Measurements from ENCODE around the gene PLD5. TPM values are rescaled to one million over a fixed set of nuclear protein-coding genes. Genes with fewer than 3 reads are reported as not detected.
"Not testable (repeated sequence)": the region's sequence is repeated elsewhere in the genome, so short reads cannot be mapped to it uniquely, and the experiment has no call there.

Gene PLD5
- total and polyA plus RNA-seq, 8 donors, result 0.24 to 11.0 (median 0.54) TPM

DNA sequence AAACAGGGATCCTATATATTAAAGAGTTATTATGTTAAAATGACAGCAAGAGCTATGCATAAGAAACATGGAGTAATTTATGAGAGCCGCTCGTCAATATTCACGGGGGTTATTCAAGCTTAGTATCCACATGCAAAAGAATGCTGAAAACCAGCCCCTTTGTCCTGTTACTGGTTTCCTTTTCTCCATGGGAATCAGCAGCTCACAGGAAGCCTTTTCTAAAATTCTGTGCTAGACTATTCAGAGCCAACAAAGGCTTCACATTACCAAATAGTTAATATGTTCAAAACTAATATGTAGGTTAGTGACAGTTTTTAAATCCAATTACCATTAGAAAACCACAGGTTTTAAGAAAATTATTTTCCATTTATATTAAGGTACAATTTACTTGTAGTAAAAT lies 300.0 kb downstream of the PLD5 start:
- Histone ChIP-seq H3K27me3 (no peaks in the 10 kb centered on the region), H3K27ac (no peak overlapping the region), H3K4me3 (no peak overlapping the region), H3K36me3 (no peaks in the 10 kb centered on the region), H3K4me1 (no peaks in the 10 kb centered on the region), H3K9me3 (no peaks in the 10 kb centered on the region)
- DNase-seq (no peak), ATAC-seq (no peak)
- no peak for TF ChIP-seq CTCF (IDR thresholded peaks at IDR 0.05)
- intact Hi-C loops (cut with DNase I), result no loop called here

DNA sequence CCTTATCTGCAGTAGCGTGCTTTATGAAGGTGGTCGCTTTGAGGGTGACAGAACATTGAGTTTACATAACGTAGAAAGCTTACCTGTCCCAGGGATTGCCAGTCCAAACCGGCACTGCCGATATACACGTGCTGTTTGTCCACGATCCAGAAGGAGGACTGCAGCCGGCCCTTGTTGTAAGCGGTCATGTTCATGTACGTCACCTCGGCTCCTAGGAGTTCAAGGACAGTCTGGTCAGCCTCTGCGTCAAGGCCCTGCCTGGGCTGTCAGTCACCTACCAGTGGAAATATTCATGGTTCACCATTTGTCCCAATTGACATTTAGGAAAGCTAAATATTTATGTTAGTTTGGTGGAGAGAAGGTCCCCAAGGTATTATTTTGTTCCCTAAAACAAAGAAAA lies 304.6 kb downstream of the PLD5 start:
- intact Hi-C loops (cut with DNase I), result no loop called here
- Histone ChIP-seq H3K27ac (no peak overlapping the region), H3K9me3 (peaks cover 0 to 11% of the 10 kb centered on the region in 2 donors), H3K36me3 (no peaks in the 10 kb centered on the region), H3K4me3 (no peak overlapping the region), H3K27me3 (no peaks in the 10 kb centered on the region), H3K4me1 (no peaks in the 10 kb centered on the region)
- ATAC-seq (no peak), DNase-seq (no peak)
- TF ChIP-seq CTCF (IDR thresholded peaks at IDR 0.05), result no peak

DNA sequence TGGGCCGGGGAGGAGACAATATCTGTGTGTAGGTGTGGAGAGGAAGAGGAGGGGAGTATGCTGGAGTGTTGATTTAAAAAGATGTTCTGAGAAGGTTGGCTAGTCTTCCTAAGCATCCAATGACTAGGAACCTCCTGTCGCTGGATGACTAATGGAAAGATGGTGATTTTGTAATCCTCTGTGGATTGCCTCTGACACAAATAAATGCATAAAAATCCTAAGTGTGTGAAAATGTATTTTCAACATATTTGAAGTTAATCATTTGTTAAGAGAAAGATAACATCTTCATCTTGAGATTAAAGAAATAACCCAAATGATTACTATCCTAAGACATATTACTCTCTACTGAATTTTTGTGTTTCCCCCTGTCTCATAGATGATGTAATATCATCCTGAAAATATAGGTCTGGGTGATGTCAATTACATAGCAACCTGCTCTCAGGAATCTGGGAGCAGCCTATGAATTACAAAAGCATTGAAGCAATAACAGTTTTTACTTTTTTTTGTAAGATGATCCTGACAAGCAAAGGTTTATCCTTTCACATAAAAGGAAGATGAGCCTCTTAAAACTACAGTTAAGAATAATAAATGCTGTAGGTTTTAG lies 305.1 kb downstream of the PLD5 start:
- DNase-seq (no peak), ATAC-seq (no peak)
- no peaks in the 10 kb centered on the region for H3K4me1 ChIP-seq
- H3K27me3 ChIP-seq, result no peaks in the 10 kb centered on the region
- peaks cover 0 to 11% of the 10 kb centered on the region in 2 donors for H3K9me3 ChIP-seq
- intact Hi-C loops (cut with DNase I), result no loop called here
- TF ChIP-seq CTCF (IDR thresholded peaks at IDR 0.05), result no peak
- no peaks in the 10 kb centered on the region for H3K36me3 ChIP-seq
- no peak overlapping the region for H3K4me3 ChIP-seq
- no peak overlapping the region for H3K27ac ChIP-seq

DNA sequence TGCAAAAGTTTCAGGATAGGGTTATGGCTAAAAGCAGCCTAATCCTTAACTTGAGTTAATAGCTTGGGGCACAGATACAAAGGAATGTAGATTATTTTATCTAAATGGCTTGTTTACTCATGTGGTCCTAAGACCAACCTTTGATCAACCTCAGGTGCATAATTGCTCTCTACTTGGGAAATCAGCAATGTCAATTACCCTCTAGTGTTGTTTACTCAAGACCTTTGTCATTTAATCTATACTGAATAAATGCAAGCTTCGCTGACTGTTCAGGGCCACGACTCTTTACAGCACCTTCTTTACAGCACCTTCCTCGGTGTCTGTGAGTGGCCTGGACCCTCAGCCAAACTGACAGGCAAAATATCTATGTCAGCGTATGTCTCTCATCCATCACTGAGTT lies 308.1 kb downstream of the PLD5 start:
- ATAC-seq, result no peak
- Histone ChIP-seq H3K4me3 (no peak overlapping the region), H3K27me3 (no peaks in the 10 kb centered on the region), H3K9me3 (peaks cover 0 to 11% of the 10 kb centered on the region in 2 donors), H3K27ac (no peak overlapping the region), H3K36me3 (no peaks in the 10 kb centered on the region), H3K4me1 (no peaks in the 10 kb centered on the region)
- intact Hi-C loops (cut with DNase I), result no loop called here
- TF ChIP-seq CTCF (IDR thresholded peaks at IDR 0.05), result no peak
- DNase-seq, result no peak

DNA sequence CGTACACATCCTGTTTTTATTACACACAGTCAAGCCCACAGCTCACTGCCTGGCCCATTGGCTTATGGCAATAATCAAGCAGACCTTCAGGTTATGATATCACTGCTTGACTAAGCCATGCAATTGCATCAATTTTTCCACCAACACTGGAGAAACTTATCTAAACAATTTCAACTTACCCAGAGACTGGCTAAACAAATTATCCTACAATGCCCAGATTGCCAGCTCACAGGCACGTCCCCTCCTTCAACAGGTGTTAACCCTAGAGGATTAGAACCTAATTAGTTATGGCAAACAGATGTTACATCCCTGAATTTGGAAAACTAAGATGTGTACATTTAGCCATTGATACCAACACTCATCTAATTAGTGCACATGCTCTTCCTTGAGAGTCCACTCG lies 310.0 kb downstream of the PLD5 start:
- H3K27me3 ChIP-seq; DNase-seq; H3K36me3 ChIP-seq; intact Hi-C loops (cut with DNase I); H3K27ac ChIP-seq; H3K4me1 ChIP-seq; H3K4me3 ChIP-seq; ATAC-seq: not testable (repeated sequence)
- H3K9me3 ChIP-seq, result peaks cover 0 to 11% of the 10 kb centered on the region in 2 donors

GRCh38 chr1:242212961-242213360 lies 311.5 kb downstream of the PLD5 start:
- H3K4me3 ChIP-seq; intact Hi-C loops (cut with DNase I); H3K27me3 ChIP-seq; H3K4me1 ChIP-seq; H3K27ac ChIP-seq; DNase-seq; H3K36me3 ChIP-seq; ATAC-seq: not testable (repeated sequence)
- peaks cover 0 to 11% of the 10 kb centered on the region in 2 donors for H3K9me3 ChIP-seq

All from left lung (tissue), 10 donors.